H9 (cell line): ENCODE data around the gene TRAF2. TPM values are rescaled to one million over a fixed set of nuclear protein-coding genes. Genes with fewer than 3 reads are reported as not detected.

Experiments used
- DNase-seq: peaks from one replicate; pipeline ENCODE4 v3.0.0-alpha.2; 2017
- H2AFZ ChIP-seq: one replicate; pipeline ENCODE4 v1.6.1; 2013; ENCODE audit warnings: mild to moderate bottlenecking, low read length, control low read depth, moderate library complexity
- H2AK5ac ChIP-seq: 2 replicates; pipeline ENCODE4 v1.6.1; 2013; ENCODE audit warnings: low read length, control low read depth, mixed read lengths; ENCODE audit not compliant: insufficient read length
- H2BK120ac ChIP-seq: one replicate; pipeline ENCODE4 v1.6.1; 2013; ENCODE audit warnings: low read depth, mild to moderate bottlenecking, low read length, control low read depth, inconsistent platforms; ENCODE audit not compliant: poor library complexity, severe bottlenecking
- H2BK12ac ChIP-seq: 2 replicates; pipeline ENCODE4 v1.6.1; 2013; ENCODE audit warnings: low read length, control low read depth, mixed read lengths, low read depth; ENCODE audit not compliant: insufficient read length
- H2BK15ac ChIP-seq: 2 replicates; pipeline ENCODE4 v1.6.1; 2013; ENCODE audit warnings: low read depth, low read length, control low read depth
- H2BK20ac ChIP-seq: one replicate; pipeline ENCODE4 v1.6.1; 2013; ENCODE audit warnings: low read depth, mild to moderate bottlenecking, low read length, control low read depth, inconsistent platforms; ENCODE audit not compliant: poor library complexity, severe bottlenecking
- H2BK5ac ChIP-seq: 2 replicates; pipeline ENCODE4 v1.6.1; 2013; ENCODE audit warnings: low read length, control low read depth, mixed read lengths; ENCODE audit not compliant: insufficient read length
- H3K14ac ChIP-seq: 2 replicates; pipeline ENCODE4 v1.6.1; 2013; ENCODE audit warnings: low read length, control low read depth; ENCODE audit not compliant: insufficient read depth
- H3K18ac ChIP-seq: 2 replicates; pipeline ENCODE4 v1.6.1; 2013; ENCODE audit warnings: low read depth, mild to moderate bottlenecking, mixed read lengths, low read length, control low read depth; ENCODE audit not compliant: insufficient read length
- H3K23ac ChIP-seq: 2 replicates; pipeline ENCODE4 v1.6.1; 2013; ENCODE audit warnings: low read length, control low read depth, mixed read lengths, low read depth; ENCODE audit not compliant: insufficient read length
- H3K23me2 ChIP-seq: 2 replicates; pipeline ENCODE4 v1.6.1; 2013; ENCODE audit warnings: low read depth, mild to moderate bottlenecking, mixed read lengths, low read length, control low read depth; ENCODE audit not compliant: insufficient read length, poor library complexity, severe bottlenecking
- H3K27ac ChIP-seq: 2 replicates; pipeline ENCODE4 v1.5.1; 2013; ENCODE audit warnings: low read length, control low read depth, mixed read lengths, low read depth; ENCODE audit not compliant: insufficient read length
- H3K27me3 ChIP-seq: 2 replicates; pipeline ENCODE4 v1.6.1; 2013; ENCODE audit warnings: low read length, control low read depth, inconsistent platforms; ENCODE audit not compliant: insufficient read depth
- H3K4ac ChIP-seq: 2 replicates; pipeline ENCODE4 v1.6.1; 2013; ENCODE audit warnings: low read depth, mild to moderate bottlenecking, control low read depth, inconsistent platforms, low read length, moderate library complexity
- H3K4me1 ChIP-seq: 2 replicates; pipeline ENCODE4 v1.6.1; 2013; ENCODE audit warnings: low read length, control low read depth, inconsistent platforms; ENCODE audit not compliant: insufficient read depth
- H3K4me2 ChIP-seq: 2 replicates; pipeline ENCODE4 v1.6.1; 2013; ENCODE audit warnings: low read length, control low read depth, mixed read lengths; ENCODE audit not compliant: insufficient read length, insufficient read depth
- H3K56ac ChIP-seq: 2 replicates; pipeline ENCODE4 v1.6.1; 2013; ENCODE audit warnings: low read depth, mild to moderate bottlenecking, mixed read lengths, low read length, control low read depth; ENCODE audit not compliant: insufficient read length
- H3K79me1 ChIP-seq: 2 replicates; pipeline ENCODE4 v1.6.1; 2013; ENCODE audit warnings: low read depth, mild to moderate bottlenecking, moderate library complexity, low read length, control low read depth, inconsistent platforms; ENCODE audit not compliant: insufficient read depth, poor library complexity, severe bottlenecking
- H3K79me2 ChIP-seq: 2 replicates; pipeline ENCODE4 v1.6.1; 2013; ENCODE audit warnings: low read length, control low read depth, inconsistent platforms; ENCODE audit not compliant: insufficient read depth
- H3K9ac ChIP-seq: 2 replicates; pipeline ENCODE4 v1.6.1; 2013; ENCODE audit warnings: low read length, control low read depth, mixed read lengths; ENCODE audit not compliant: insufficient read length; ENCODE audit errors: extremely low read depth
- H3K9me3 ChIP-seq: one replicate; pipeline ENCODE4 v1.6.1; 2013; ENCODE audit warnings: low read depth, low read length, inconsistent platforms; ENCODE audit not compliant: control insufficient read depth
- H3T11ph ChIP-seq: one replicate; pipeline ENCODE4 v1.6.1; 2013; ENCODE audit warnings: mild to moderate bottlenecking, low read length, control low read depth, inconsistent platforms
- H4K20me1 ChIP-seq: one replicate; pipeline ENCODE4 v1.6.1; 2013; ENCODE audit not compliant: control insufficient read depth, insufficient read length, insufficient read depth
- H4K5ac ChIP-seq: 2 replicates; pipeline ENCODE4 v1.6.1; 2013; ENCODE audit warnings: low read depth, mild to moderate bottlenecking, mixed read lengths, low read length, control low read depth; ENCODE audit not compliant: insufficient read length
- H4K8ac ChIP-seq: replicated peaks from 2 replicates; pipeline ENCODE4 v1.6.1; 2013; ENCODE audit warnings: low read length, control low read depth, mixed read lengths, low read depth; ENCODE audit not compliant: insufficient read length
- H4K91ac ChIP-seq: 2 replicates; pipeline ENCODE4 v1.6.1; 2013; ENCODE audit warnings: low read depth, mild to moderate bottlenecking, moderate library complexity, mixed read lengths, low read length, control low read depth; ENCODE audit not compliant: insufficient read length
- H3K27ac Mint-ChIP-seq, 3 experiments: 2 replicates in 2 of 3; 3 replicates in 1 of 3; pipeline ENCODE4 v1.8.0; 2020 to 2021; ENCODE audit warnings: mixed read lengths in 3 of 3, mild to moderate bottlenecking in 1 of 3, moderate library complexity in 1 of 3
- H3K27me3 Mint-ChIP-seq: 2 replicates; pipeline ENCODE4 v1.8.0; 2021; ENCODE audit warnings: low read depth, mild to moderate bottlenecking, moderate library complexity, mixed read lengths
- H3K36me3 Mint-ChIP-seq, 3 experiments: 2 replicates in 2 of 3; 3 replicates in 1 of 3; pipeline ENCODE4 v1.8.0; 2020 to 2021; ENCODE audit warnings: low read depth in 3 of 3, mixed read lengths in 3 of 3; ENCODE audit not compliant: insufficient read depth in 1 of 3
- H3K4me1 Mint-ChIP-seq, 2 experiments: 2 replicates each; pipeline ENCODE4 v1.8.0; 2020; ENCODE audit warnings: mixed read lengths in 2 of 2
- H3K4me3 Mint-ChIP-seq, 2 experiments: 2 replicates in 1 of 2; 3 replicates in 1 of 2; pipeline ENCODE4 v1.8.0; 2020 to 2021; ENCODE audit warnings: mild to moderate bottlenecking in 2 of 2, mixed read lengths in 2 of 2, moderate library complexity in 1 of 2
- H3K9me3 Mint-ChIP-seq, 2 experiments: 2 replicates in 1 of 2; 3 replicates in 1 of 2; pipeline ENCODE4 v1.8.0; 2020; ENCODE audit warnings: mild to moderate bottlenecking in 2 of 2, mixed read lengths in 2 of 2, moderate library complexity in 1 of 2
- CTCF ChIP-seq: fragments of 200-600 bp; sonication (generic); conservative IDR thresholded peaks from 3 replicates; pipeline ENCODE4 v1.8.0; 2021; ENCODE audit warnings: antibody characterized with exemption, mild to moderate bottlenecking
- WGBS: extraction: QIAGEN DNeasy Blood & Tissue Kit; methylation state at CpG from one replicate; pipeline ENCODE4 v1.1.7; 2013; ENCODE audit warnings: missing lambda C conversion rate, low lambda C conversion rate, mixed read lengths; ENCODE audit not compliant: insufficient read length; ENCODE audit errors: extremely low coverage; 5-methylcytosine and 5-hydroxymethylcytosine counted together
- total RNA-seq: library from RNA; stranded (reverse); gene quantifications from 2 replicates; pipeline ENCODE4 v1.2.1, GENCODE V29; 2021

TRAF2 gene
- total RNA-seq, 1 experiment from 2014 or later = 48.8 TPM

- peaks cover 8% of the 10 kb centered on the region for H3K23me2 ChIP-seq
- H4K20me1 ChIP-seq = no peaks in the 10 kb centered on the region
- H2BK15ac ChIP-seq = no peak overlapping the region
- H3K4ac ChIP-seq = no peak overlapping the region
- peaks cover 0 to 3% (median 0%) of the 10 kb centered on the region in 3 experiments; a peak in 3 of 7 replicates for H3K36me3 Mint-ChIP-seq
- no peak overlapping the region for H4K5ac ChIP-seq
- H3K9me3 Mint-ChIP-seq = no peaks in the 10 kb centered on the region
- no peak overlapping the region for H3K9ac ChIP-seq
- H4K91ac ChIP-seq = no peak overlapping the region
- no peak overlapping the region for H2AFZ ChIP-seq
- no peak overlapping the region for H3K18ac ChIP-seq
- H3K27me3 ChIP-seq = no peaks in the 10 kb centered on the region
- H3K4me1 ChIP-seq = peaks cover 2% of the 10 kb centered on the region; the same call in 1 of the 2 replicates
- peaks cover 16 to 27% of the 10 kb centered on the region in 2 experiments for H3K4me1 Mint-ChIP-seq
- H2BK120ac ChIP-seq = no peak overlapping the region
- H2BK5ac ChIP-seq = no peak overlapping the region
- TF ChIP-seq CTCF = no peak
- H2BK20ac ChIP-seq = no peak overlapping the region
- no peak overlapping the region for H3K4me2 ChIP-seq
- H3T11ph ChIP-seq = no peak overlapping the region
- peaks cover 6% of the 10 kb centered on the region; the same call in 1 of the 2 replicates for H3K27me3 Mint-ChIP-seq
- no peak overlapping the region for H3K27ac Mint-ChIP-seq
- H2BK12ac ChIP-seq = no peak overlapping the region
- no peak overlapping the region for H2AK5ac ChIP-seq
- no peak overlapping the region for H3K14ac ChIP-seq
- H3K9me3 ChIP-seq = no peaks in the 10 kb centered on the region
- no CpG with 5 or more reads among the region's 88 CpGs for WGBS
- no peaks in the 10 kb centered on the region for H3K79me1 ChIP-seq
- H3K56ac ChIP-seq = no peak overlapping the region
- no peaks in the 10 kb centered on the region for H3K79me2 ChIP-seq
- H3K27ac ChIP-seq = no peak overlapping the region
- no peak for DNase-seq
- H3K4me3 Mint-ChIP-seq = peak overlapping the region in 1 of 2 experiments; percentile 36; a peak in 2 of 5 replicates
- no peak overlapping the region for H4K8ac ChIP-seq
- H3K23ac ChIP-seq = no peak overlapping the region
These were observed 41.4 kb upstream of the TRAF2 start for GRCh38 chr9:136844761-136845464.
